BJ (cell line): ENCODE measurements around the gene MAP3K21. TPM values are rescaled to one million over a fixed set of nuclear protein-coding genes. Genes with fewer than 3 reads are reported as not detected.

ENCODE experiments used
- CTCF ChIA-PET: fragments of 350-600 bp; formaldehyde crosslinking; extraction: SDS; loops from one replicate; lab custom pipeline; 2021; ENCODE audit warnings: antibody characterized with exemption, inconsistent platforms; lab: Yijun Ruan, JAX
- POLR2A ChIA-PET: fragments of 300-600 bp; sonication (Branson Sonifier 250); formaldehyde crosslinking; extraction: SDS; loops from one replicate; lab custom pipeline; 2021; ENCODE audit warnings: antibody characterized with exemption; lab: Charles Lee
- DNase-seq: peaks from one replicate; pipeline ENCODE4 v3.0.0-alpha.2; 2011; ENCODE audit warnings: low read depth
- H3K27me3 ChIP-seq: 2 replicates; pipeline ENCODE4 v1.6.0; 2011; ENCODE audit warnings: low read length; ENCODE audit not compliant: control insufficient read depth, insufficient read depth
- H3K36me3 ChIP-seq: 2 replicates; pipeline ENCODE4 v1.5.1; 2011; ENCODE audit warnings: low read length; ENCODE audit not compliant: control insufficient read depth, insufficient read depth
- H3K4me3 ChIP-seq: 2 replicates; pipeline ENCODE4 v1.5.1; 2011; ENCODE audit warnings: low read depth, mild to moderate bottlenecking, control low read depth, low read length
- CTCF ChIP-seq: IDR thresholded peaks from 2 replicates; pipeline ENCODE4 v1.5.1; 2011; ENCODE audit warnings: low read depth, mild to moderate bottlenecking, control low read depth, inconsistent platforms, low read length, moderate library complexity; ENCODE audit not compliant: insufficient read depth
- polyA plus RNA-seq: library from polyadenylated mRNA; depleted of rRNA; stranded (reverse); fragments of >200 nt; gene quantifications from 2 replicates; pipeline ENCODE4 v1.2.3, GENCODE V29; 2011

Gene MAP3K21
- polyA plus RNA-seq, 1 experiment: 0.13 TPM

- DNase-seq: no peak
- CTCF ChIA-PET: interaction anchor here (1.0 to 1.9 kb wide), 4 partner anchors 11 to 673 kb away, joined by 3 to 7 read pairs (median 5); no protein-coding TSS in a partner anchor
- H3K27me3 ChIP-seq: no peaks in the 10 kb centered on the region; the same call in 1 of the 2 replicates
- POLR2A ChIA-PET: no interaction called here
- no peaks in the 10 kb centered on the region for H3K36me3 ChIP-seq
- no peak for TF ChIP-seq CTCF
- no peak overlapping the region for H3K4me3 ChIP-seq
Measured at GRCh38 chr1:233393926-233394680, 66.6 kb downstream of the MAP3K21 start.

GRCh38 chr1:233394860-233395717 lies 67.6 kb downstream of the MAP3K21 start:
- TF ChIP-seq CTCF: peak; percentile 82
- ChIA-PET POLR2A (no interaction called here), CTCF (interaction anchor here (1.0 to 1.7 kb wide), 5 partner anchors 9 to 671 kb away, joined by 3 to 9 read pairs (median 5); no protein-coding TSS in a partner anchor)

DNA sequence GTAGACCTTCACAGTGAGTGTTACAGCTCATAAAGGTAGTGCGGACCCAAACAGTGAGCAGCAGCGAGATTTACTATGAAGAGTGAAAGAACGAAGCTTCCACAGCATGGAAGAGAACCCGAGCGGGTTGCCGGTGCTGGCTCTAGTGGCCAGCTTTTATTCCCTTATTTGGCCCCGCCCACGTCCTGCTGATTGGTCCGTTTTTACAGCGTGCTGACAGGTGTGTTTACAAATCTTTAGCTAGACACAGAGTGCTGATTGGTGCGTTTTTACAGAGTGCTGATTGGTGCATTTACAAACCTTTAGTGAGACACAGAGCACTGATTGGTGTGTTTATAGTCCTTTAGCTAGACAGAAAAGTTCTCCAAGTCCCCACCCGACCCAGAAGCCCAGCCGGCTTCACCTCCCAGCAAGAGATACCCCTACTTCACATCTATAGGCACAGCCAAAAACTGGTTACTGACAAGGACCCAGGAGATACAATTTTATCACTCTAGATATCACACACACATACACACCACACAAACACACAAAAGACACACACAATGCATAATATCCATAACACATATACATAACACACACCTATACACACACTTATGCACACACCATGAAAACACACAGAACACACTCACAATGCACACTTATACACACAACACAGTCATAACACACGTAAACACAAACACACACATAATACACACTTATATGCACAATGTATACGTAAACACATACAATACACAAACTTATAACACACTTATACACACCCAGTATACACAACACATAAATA lies 68.5 kb downstream of the MAP3K21 start:
- no peak for DNase-seq
- ChIA-PET POLR2A (no interaction called here), CTCF (interaction anchor here (0.6 to 1.7 kb wide), 6 partner anchors 8 to 670 kb away, joined by 3 to 9 read pairs (median 4); no protein-coding TSS in a partner anchor)
- TF ChIP-seq CTCF: no peak
- H3K4me3 ChIP-seq: no peak overlapping the region
- no peaks in the 10 kb centered on the region; the same call in 1 of the 2 replicates for H3K27me3 ChIP-seq
- H3K36me3 ChIP-seq: no peaks in the 10 kb centered on the region

More at GRCh38 chr1:233394860-233395717, 67.6 kb downstream of the MAP3K21 start:
- no peaks in the 10 kb centered on the region; the same call in 1 of the 2 replicates for H3K27me3 ChIP-seq
- peak; percentile 14 for DNase-seq
- no peaks in the 10 kb centered on the region for H3K36me3 ChIP-seq
- H3K4me3 ChIP-seq: no peak overlapping the region

- no peak for TF ChIP-seq CTCF
- ChIA-PET CTCF (no interaction called here), POLR2A (no interaction called here)
- H3K36me3 ChIP-seq: no peaks in the 10 kb centered on the region
- no peak for DNase-seq
- H3K4me3 ChIP-seq: no peak overlapping the region
- H3K27me3 ChIP-seq: no peaks in the 10 kb centered on the region
Measured at GRCh38 chr1:233406339-233406960, 78.9 kb downstream of the MAP3K21 start.
